Measurements from ENCODE around the gene MCOLN2.

DNA sequence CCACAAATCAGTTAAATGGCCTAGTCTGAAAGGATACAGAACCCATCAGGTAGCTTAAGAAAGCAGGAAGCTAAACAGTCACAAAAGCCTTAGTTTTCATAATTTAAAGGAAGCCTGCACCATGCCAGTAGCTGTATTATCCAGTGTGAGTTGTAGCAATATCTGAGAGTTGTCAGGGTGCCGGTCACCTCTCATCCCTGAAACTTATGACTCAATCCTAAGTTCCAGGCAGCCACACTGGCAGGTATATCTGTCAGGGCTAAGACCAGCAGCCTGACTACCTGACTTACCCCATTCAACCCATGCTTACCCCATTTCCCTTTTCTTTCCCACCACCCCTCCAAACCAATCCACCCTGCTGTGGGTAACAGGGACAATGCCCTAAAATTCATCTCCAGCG lies 66.1 kb downstream of the MCOLN2 start:
- TF ChIP-seq, protein P1, sequence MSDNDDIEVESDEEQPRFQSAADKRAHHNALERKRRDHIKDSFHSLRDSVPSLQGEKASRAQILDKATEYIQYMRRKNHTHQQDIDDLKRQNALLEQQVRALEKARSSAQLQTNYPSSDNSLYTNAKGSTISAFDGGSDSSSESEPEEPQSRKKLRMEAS (IDR thresholded peaks at IDR 0.05), result no peak
- TF ChIP-seq, protein P2, sequence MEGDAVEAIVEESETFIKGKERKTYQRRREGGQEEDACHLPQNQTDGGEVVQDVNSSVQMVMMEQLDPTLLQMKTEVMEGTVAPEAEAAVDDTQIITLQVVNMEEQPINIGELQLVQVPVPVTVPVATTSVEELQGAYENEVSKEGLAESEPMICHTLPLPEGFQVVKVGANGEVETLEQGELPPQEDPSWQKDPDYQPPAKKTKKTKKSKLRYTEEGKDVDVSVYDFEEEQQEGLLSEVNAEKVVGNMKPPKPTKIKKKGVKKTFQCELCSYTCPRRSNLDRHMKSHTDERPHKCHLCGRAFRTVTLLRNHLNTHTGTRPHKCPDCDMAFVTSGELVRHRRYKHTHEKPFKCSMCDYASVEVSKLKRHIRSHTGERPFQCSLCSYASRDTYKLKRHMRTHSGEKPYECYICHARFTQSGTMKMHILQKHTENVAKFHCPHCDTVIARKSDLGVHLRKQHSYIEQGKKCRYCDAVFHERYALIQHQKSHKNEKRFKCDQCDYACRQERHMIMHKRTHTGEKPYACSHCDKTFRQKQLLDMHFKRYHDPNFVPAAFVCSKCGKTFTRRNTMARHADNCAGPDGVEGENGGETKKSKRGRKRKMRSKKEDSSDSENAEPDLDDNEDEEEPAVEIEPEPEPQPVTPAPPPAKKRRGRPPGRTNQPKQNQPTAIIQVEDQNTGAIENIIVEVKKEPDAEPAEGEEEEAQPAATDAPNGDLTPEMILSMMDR (IDR thresholded peaks at IDR 0.05; ENCODE audit: control extremely low read depth in 1 of 3, insufficient read depth in 1 of 3, low read depth in 1 of 3, low read length in 3 of 3), result no peak
- TF ChIP-seq MAFK (IDR thresholded peaks at IDR 0.05; ENCODE audit: low read depth, low read length) (no peak), POLR2AphosphoS5 (IDR thresholded peaks at IDR 0.05; ENCODE audit: low read depth, low read length) (no peak)

All from H1 (cell line).